Astrocyte (in vitro differentiated cells and primary cell): ENCODE measurements around the gene ZKSCAN1.

Source experiments
- CTCF ChIP-seq: IDR thresholded peaks from 2 replicates; pipeline ENCODE4 v1.5.1; 2011; ENCODE audit warnings: low read depth, mild to moderate bottlenecking, inconsistent platforms, low read length, moderate library complexity; ENCODE audit not compliant: insufficient read depth
- EZH2 ChIP-seq: IDR thresholded peaks from 2 replicates; pipeline ENCODE4 v1.6.1; 2012; ENCODE audit warnings: mild to moderate bottlenecking, low read length, inconsistent platforms; ENCODE audit not compliant: insufficient read depth

- TF ChIP-seq EZH2 (no peak), CTCF (no peak)
Measured at GRCh38 chr7:100087055-100087750, 71.8 kb downstream of the ZKSCAN1 start.
